ENCODE measurements around the gene OR1D5.

DNA sequence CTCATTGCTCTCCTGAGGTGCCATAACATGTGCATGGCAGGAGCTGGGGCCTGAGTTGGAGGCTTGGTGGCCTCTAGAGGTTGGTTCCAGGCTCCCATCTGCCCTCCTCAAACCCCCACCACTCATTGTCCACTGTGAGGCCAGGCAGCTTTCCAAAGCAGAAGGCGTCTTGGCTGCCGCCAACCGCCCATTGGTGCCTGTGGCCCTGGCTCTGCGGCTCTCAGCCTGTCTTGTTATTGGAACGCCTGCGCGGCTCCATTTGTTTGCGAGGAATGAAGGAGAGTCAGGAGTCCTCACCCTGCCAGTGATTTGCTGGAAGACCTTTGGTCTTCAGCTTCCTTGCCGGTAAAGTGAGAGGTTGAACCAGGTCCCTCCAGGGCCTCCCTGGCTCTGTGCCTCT lies 43.6 kb downstream of the OR1D5 start:
- TF ChIP-seq, protein P1, sequence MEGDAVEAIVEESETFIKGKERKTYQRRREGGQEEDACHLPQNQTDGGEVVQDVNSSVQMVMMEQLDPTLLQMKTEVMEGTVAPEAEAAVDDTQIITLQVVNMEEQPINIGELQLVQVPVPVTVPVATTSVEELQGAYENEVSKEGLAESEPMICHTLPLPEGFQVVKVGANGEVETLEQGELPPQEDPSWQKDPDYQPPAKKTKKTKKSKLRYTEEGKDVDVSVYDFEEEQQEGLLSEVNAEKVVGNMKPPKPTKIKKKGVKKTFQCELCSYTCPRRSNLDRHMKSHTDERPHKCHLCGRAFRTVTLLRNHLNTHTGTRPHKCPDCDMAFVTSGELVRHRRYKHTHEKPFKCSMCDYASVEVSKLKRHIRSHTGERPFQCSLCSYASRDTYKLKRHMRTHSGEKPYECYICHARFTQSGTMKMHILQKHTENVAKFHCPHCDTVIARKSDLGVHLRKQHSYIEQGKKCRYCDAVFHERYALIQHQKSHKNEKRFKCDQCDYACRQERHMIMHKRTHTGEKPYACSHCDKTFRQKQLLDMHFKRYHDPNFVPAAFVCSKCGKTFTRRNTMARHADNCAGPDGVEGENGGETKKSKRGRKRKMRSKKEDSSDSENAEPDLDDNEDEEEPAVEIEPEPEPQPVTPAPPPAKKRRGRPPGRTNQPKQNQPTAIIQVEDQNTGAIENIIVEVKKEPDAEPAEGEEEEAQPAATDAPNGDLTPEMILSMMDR (IDR thresholded peaks at IDR 0.05 in 8 of 11, conservative IDR thresholded peaks at IDR 0.05 in 3 of 11) = no peak
- TF ChIP-seq POLR2AphosphoS5 (IDR thresholded peaks at IDR 0.05) = no peak
- no peak for TF ChIP-seq POLR2A (IDR thresholded peaks at IDR 0.05)

Data from spleen (tissue), 7 donors.